Measurements from ENCODE around the gene TRAF4.
"Not testable (repeated sequence)": the region's sequence is repeated elsewhere in the genome, so short reads cannot be mapped to it uniquely, and the experiment has no call there.

DNA sequence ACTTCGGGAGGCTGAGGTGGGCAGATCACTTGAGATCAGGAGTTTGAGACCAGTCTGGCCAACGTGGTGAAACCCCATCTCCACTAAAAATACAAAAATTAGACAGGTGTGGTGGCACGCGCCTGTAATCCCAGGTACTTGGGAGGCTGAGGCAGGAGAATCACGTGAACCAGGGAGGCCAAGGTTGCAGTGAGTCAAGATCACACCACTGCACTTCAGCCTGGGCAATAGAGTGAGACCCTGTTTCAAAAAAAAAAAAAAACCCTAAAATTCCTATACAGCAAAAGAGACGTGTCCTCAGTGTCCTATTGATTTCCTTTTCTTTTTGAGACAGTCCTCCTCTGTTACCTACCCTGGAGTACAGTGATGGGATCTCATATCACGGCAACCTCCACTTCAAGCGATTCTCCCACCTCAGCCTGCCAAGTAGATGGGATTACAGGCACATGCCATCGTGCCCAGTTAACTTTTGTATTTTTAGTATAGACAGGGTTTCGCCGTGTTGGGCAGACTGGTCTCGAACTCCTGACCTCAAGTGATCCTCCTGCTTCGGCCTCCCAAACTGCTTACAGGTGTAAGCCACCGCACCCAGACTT lies 51.1 kb downstream of the TRAF4 start:
- TF ChIP-seq, protein P1, sequence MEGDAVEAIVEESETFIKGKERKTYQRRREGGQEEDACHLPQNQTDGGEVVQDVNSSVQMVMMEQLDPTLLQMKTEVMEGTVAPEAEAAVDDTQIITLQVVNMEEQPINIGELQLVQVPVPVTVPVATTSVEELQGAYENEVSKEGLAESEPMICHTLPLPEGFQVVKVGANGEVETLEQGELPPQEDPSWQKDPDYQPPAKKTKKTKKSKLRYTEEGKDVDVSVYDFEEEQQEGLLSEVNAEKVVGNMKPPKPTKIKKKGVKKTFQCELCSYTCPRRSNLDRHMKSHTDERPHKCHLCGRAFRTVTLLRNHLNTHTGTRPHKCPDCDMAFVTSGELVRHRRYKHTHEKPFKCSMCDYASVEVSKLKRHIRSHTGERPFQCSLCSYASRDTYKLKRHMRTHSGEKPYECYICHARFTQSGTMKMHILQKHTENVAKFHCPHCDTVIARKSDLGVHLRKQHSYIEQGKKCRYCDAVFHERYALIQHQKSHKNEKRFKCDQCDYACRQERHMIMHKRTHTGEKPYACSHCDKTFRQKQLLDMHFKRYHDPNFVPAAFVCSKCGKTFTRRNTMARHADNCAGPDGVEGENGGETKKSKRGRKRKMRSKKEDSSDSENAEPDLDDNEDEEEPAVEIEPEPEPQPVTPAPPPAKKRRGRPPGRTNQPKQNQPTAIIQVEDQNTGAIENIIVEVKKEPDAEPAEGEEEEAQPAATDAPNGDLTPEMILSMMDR (IDR thresholded peaks at IDR 0.05), result not testable (repeated sequence)
- TF ChIP-seq EP300, POLR2A (IDR thresholded peaks at IDR 0.05): not testable (repeated sequence)
